Measurements from ENCODE around the gene PALMD.

PALMD gene

GRCh38 chr1:99697580-99697979 is 51.7 kb downstream of the PALMD start:
- DNase-seq (ENCODE audit: low spot score): no peak

- no peak for DNase-seq (ENCODE audit: low spot score)
These were observed 54.1 kb downstream of the PALMD start for GRCh38 chr1:99700020-99700419.

GRCh38 chr1:99702221-99702620 is 56.3 kb downstream of the PALMD start:
- no peak for DNase-seq (ENCODE audit: low spot score)

GRCh38 chr1:99704356-99704816 is 58.5 kb downstream of the PALMD start:
- DNase-seq (ENCODE audit: low spot score): no peak

DNA sequence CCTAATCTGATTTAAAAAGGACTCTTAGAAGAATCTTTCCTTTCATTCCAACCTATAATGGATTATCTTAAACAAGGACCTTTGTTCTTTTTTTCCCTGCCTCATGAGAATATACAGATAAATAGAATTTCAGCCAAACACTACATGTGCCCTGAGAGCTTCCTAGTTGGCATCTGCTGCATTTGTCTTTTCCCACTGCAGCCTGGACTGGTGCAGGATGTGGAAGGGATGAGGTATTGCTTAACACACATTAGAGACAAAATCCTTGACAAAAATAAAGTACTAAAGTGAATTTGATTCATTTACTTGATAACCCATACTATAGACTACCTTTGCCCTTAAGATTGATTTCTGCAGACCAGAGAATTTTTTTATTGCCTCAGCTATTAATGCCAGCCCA is 59.5 kb downstream of the PALMD start:
- DNase-seq (ENCODE audit: low spot score): no peak

- DNase-seq (ENCODE audit: low spot score): peak; percentile 45
These were observed 61.7 kb downstream of the PALMD start for GRCh38 chr1:99707535-99708142.

- no peak for DNase-seq (ENCODE audit: low spot score)
These were observed 65.1 kb downstream of the PALMD start for GRCh38 chr1:99710994-99711393.

DNA sequence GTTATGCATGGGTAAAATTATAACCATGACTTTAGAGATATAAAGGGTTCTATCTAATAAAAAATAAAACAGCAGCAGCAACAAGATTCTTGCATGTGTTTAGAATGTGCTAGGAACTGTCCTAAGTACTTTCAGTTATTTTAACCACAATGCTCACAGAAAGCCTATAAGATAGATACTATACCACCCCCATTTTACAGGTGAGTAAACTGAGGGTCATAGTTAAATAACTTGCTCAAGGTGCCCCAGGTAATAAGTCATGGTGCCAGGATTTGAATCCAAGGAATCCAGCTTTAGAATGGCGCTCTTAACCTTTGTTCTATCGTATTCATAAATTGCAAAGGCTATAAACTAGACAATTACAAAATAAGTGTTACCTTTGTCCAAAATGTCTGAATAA is 67.1 kb downstream of the PALMD start:
- no peak for DNase-seq (ENCODE audit: low spot score)

GRCh38 chr1:99717005-99717404 is 71.1 kb downstream of the PALMD start:
- DNase-seq (ENCODE audit: low spot score): no peak

- DNase-seq (ENCODE audit: low spot score): no peak
These were observed 77.3 kb downstream of the PALMD start for GRCh38 chr1:99723251-99723650.

DNA sequence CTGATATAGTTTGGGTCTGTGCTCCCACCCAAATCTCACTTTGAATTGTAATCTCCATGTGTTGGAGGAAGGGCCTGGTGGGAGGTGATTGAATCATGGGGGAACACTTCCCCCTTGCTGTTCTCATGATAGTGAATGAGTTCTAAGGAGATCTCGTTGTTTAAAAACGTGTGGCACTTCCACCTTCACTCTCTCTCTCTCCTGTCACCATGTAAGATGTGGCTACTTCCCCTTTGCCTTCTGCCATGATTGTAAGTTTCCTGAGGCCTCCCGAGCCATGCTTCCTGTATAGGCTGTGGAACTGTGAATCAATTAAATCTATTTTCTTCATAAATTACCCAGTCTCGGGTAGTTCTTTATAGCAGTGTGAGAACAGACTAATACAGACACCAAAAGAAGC is 80.1 kb downstream of the PALMD start:
- DNase-seq (ENCODE audit: low spot score): no peak

- no peak for DNase-seq (ENCODE audit: low spot score)
These were observed 80.5 kb downstream of the PALMD start for GRCh38 chr1:99726407-99726806.

DNA sequence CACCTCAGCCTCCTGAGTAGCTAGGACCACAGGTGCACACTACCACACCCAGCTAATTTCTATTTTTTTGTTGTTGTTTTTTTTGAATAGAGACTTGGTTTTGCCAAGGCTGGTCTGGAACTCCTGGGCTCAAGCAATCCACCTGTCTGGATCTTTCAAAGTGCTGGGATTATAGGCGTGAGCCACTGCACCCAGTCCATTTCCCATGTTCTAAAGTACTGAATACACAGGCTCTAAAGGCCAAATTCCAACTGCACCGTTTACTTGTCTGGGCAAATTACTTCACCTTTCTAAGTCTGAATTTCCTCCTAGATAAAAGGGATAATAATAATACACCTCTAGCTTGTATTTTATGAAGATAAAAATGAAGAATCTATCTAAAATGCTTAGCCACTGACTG is 80.9 kb downstream of the PALMD start:
- DNase-seq (ENCODE audit: low spot score): no peak

- no peak for DNase-seq (ENCODE audit: low spot score)
These were observed 81.8 kb downstream of the PALMD start for GRCh38 chr1:99727575-99728185.

GRCh38 chr1:99728494-99729235 is 82.8 kb downstream of the PALMD start:
- no peak for DNase-seq (ENCODE audit: low spot score)

GRCh38 chr1:99731384-99731783 is 85.5 kb downstream of the PALMD start:
- DNase-seq (ENCODE audit: low spot score): no peak

DNA sequence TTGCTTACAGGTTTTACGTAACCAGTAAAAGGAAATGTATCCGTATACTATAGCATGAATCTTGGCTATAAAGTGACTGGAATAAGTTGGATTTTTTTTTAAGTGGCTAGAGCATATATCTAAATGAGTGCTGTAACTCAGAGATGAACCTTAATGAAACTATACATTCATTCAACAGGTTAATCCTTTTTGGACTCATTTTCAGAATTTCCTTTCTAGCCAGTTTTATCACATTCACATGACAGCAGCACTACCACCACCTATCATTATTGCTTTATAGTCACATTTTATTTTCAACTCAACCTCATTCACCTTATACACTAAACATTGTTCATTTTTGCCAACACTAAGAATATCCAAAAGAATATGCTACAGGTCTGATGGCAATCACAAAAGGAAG is 89.9 kb downstream of the PALMD start:
- no peak for DNase-seq (ENCODE audit: low spot score)

GRCh38 chr1:99737016-99737415 is 91.1 kb downstream of the PALMD start:
- DNase-seq (ENCODE audit: low spot score): no peak

- DNase-seq (ENCODE audit: low spot score): no peak
These were observed 93.0 kb downstream of the PALMD start for GRCh38 chr1:99738858-99739465.

GRCh38 chr1:99740141-99740540 is 94.2 kb downstream of the PALMD start:
- no peak for DNase-seq (ENCODE audit: low spot score)

Data from CD4-positive, alpha-beta T cell treated with Interleukin-6 at 100 ng/mL for 8 hours (primary cell).